Upper lobe of right lung (tissue), 1 donor: ENCODE measurements around the gene OR14I1. TPM values are rescaled to one million over a fixed set of nuclear protein-coding genes. Genes with fewer than 3 reads are reported as not detected.

Experiments
- ATAC-seq: fragments of 200-7000 bp; cut with Tn5 transposase; one replicate; pipeline ENCODE4 v1.9.1; 2020; ENCODE audit warnings: mild to moderate bottlenecking, moderate library complexity
- DNase-seq: peaks from one replicate; pipeline ENCODE4 v3.0.0-alpha.2; 2020
- H3K27ac ChIP-seq: fragments of 200-600 bp; one replicate; pipeline ENCODE4 v1.8.0; 2022
- H3K27me3 ChIP-seq: fragments of 200-600 bp; one replicate; pipeline ENCODE4 v1.8.0; 2022; ENCODE audit warnings: mild to moderate bottlenecking
- H3K36me3 ChIP-seq: fragments of 200-600 bp; one replicate; pipeline ENCODE4 v1.8.0; 2022
- H3K4me1 ChIP-seq: fragments of 200-600 bp; one replicate; pipeline ENCODE4 v1.8.0; 2022
- H3K4me3 ChIP-seq: fragments of 200-600 bp; one replicate; pipeline ENCODE4 v1.8.0; 2022; ENCODE audit warnings: mild to moderate bottlenecking
- H3K9me3 ChIP-seq: fragments of 200-600 bp; one replicate; pipeline ENCODE4 v1.8.0; 2022
- intact Hi-C: fragments of 100-400 bp; cut with DNase I; formaldehyde crosslinking; loops from one replicate; pipeline ENCODE4 v1.11.0; 2022
- total RNA-seq: library from RNA; stranded (reverse); fragmentation: NEBNext Ultra II Directional; extraction: Animal tissue kit (Norgen Biotek cat#: 25700); gene quantifications from one replicate; pipeline ENCODE4 v1.2.1, GENCODE V29; 2021
- TF ChIP-seq, protein P1 (sequence below): fragments of 200-600 bp; IDR thresholded peaks from one replicate; pipeline ENCODE4 v1.8.0; 2022; ENCODE audit warnings: antibody characterized with exemption
- donor health status: DM: no; HTN: yes; CAD: no; lungs with severe emphysema.

Gene OR14I1
- total RNA-seq, 1 donor from 2014 or later: not detected

DNA sequence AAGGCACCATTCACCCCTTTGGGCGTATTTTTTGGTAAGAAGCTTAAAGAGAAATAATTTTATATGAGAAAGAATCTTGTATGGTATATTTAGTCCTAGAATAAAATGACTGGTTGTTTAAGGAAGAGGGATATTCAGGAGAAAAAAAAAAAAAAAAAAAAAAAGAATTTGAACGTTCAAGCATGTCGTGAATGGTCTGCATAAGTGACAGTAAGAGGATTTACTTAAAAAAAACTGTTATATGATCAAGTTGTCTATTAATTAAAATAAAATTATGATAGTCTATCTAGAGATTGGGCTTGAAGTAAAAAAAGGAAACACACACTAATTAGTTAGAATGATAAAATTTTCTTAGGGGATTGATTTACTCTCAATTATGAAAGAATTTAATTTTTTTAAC is 11.7 kb upstream of the OR14I1 start:
- H3K27ac ChIP-seq: no peak overlapping the region
- H3K9me3 ChIP-seq: no peaks in the 10 kb centered on the region
- H3K4me1 ChIP-seq: no peaks in the 10 kb centered on the region
- intact Hi-C loops: no loop called here
- TF ChIP-seq, protein P1, sequence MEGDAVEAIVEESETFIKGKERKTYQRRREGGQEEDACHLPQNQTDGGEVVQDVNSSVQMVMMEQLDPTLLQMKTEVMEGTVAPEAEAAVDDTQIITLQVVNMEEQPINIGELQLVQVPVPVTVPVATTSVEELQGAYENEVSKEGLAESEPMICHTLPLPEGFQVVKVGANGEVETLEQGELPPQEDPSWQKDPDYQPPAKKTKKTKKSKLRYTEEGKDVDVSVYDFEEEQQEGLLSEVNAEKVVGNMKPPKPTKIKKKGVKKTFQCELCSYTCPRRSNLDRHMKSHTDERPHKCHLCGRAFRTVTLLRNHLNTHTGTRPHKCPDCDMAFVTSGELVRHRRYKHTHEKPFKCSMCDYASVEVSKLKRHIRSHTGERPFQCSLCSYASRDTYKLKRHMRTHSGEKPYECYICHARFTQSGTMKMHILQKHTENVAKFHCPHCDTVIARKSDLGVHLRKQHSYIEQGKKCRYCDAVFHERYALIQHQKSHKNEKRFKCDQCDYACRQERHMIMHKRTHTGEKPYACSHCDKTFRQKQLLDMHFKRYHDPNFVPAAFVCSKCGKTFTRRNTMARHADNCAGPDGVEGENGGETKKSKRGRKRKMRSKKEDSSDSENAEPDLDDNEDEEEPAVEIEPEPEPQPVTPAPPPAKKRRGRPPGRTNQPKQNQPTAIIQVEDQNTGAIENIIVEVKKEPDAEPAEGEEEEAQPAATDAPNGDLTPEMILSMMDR: no peak
- no peaks in the 10 kb centered on the region for H3K36me3 ChIP-seq
- ATAC-seq (no peak), DNase-seq (no peak)
- no peak overlapping the region for H3K4me3 ChIP-seq
- H3K27me3 ChIP-seq: no peaks in the 10 kb centered on the region

DNA sequence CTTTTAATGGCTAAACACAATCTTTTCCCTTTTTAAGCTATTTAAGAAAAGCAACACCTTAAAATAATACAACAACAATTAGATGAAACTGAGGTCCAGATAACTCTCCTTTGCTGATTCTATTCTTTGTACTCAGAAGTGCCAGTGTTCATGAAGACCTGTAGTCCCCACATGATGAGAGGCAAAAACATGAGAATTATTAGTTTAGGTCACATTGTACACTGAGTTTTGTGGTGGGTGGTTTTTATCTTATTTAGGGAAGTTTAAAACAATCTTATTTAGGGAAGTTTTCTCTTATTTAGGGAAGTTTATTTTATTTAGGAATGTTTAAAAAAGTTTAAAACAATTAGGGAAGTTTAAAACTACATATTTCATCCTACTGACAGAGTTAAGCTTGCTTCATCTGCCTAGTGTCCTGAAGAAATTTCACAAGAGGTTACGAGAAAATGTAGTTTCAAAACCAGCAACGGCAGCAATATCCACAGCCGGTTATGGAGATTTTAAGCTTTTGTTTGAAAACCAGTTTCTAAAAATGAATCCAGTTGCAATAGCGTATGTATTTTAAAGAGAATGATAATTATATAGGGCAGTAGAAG is 7.8 kb upstream of the OR14I1 start:
- intact Hi-C loops: no loop called here
- DNase-seq: no peak
- Histone ChIP-seq H3K27me3 (no peaks in the 10 kb centered on the region), H3K9me3 (no peaks in the 10 kb centered on the region), H3K27ac (no peak overlapping the region), H3K4me1 (no peaks in the 10 kb centered on the region), H3K36me3 (no peaks in the 10 kb centered on the region), H3K4me3 (no peak overlapping the region)
- TF ChIP-seq, protein P1: no peak
- ATAC-seq: peak; percentile 54

DNA sequence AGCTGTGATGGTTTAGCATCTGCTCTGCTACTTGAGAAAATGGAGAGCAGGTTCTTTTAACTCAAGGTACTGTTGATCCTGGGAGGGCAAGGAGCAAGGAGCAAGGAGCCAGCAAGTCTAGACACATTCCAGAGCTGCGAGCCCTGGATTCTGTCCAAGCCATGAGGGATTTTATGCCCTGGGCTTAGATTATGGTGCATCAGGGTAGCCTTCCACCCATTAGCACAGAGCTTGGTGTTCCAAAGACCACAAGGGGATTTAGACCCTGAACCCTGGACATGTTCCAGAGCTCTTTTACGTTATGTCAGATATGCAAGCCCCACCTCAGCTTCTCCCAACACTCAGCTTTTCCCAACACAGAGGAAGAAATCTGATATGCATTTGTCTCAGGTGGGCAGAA is 2.0 kb upstream of the OR14I1 start:
- H3K4me1 ChIP-seq: no peaks in the 10 kb centered on the region
- H3K27ac ChIP-seq: no peak overlapping the region
- no peak for ATAC-seq
- no peak for DNase-seq
- intact Hi-C loops: no loop called here
- TF ChIP-seq, protein P1: no peak
- H3K4me3 ChIP-seq: no peak overlapping the region
- H3K36me3 ChIP-seq: no peaks in the 10 kb centered on the region
- no peaks in the 10 kb centered on the region for H3K27me3 ChIP-seq
- H3K9me3 ChIP-seq: no peaks in the 10 kb centered on the region

DNA sequence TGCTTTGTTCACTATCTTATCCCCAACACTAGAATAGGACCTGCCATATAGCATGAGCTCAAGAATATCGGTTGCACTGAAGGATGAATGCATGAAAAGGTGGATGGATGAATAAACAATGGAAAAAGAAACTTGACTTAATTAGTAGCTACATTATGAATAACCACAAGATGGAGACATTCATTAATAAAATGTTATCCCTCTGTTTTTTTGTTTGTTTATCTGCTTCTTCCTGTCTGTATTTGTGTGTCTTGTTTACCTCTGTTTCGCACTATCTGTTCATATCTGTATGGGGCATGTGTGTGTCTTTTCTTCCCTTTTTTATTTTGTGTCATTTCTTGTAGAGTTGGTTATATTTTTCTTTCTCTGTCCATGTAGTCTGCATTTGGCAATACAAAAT is 1.1 kb upstream of the OR14I1 start:
- TF ChIP-seq, protein P1: peak; percentile 32
- Histone ChIP-seq H3K9me3 (no peaks in the 10 kb centered on the region), H3K4me3 (no peak overlapping the region), H3K27ac (no peak overlapping the region), H3K27me3 (no peaks in the 10 kb centered on the region), H3K4me1 (no peaks in the 10 kb centered on the region), H3K36me3 (no peaks in the 10 kb centered on the region)
- ATAC-seq: no peak
- intact Hi-C loops: no loop called here
- DNase-seq: no peak

DNA sequence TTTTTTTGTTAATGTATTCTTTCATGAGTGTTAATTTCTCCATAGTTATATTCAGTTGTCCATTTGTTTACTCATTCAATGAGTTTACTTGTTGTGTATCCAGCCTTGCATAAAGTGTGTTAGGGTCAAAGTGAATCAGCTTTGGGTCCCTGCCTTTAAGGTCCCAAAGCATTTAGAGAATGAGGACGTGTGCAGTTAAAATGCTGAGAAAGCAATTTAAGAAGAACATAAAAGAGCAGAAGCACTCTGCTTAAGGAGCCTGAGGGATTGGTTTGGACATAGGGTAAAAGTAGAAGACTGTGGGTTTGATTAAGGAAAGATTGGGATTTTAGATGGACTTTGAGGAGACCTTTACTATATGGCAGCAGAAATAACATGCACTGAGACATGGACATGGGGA is 3.5 kb downstream of the OR14I1 start:
- no peak overlapping the region for H3K27ac ChIP-seq
- intact Hi-C loops: no loop called here
- H3K4me1 ChIP-seq: no peaks in the 10 kb centered on the region
- no peaks in the 10 kb centered on the region for H3K9me3 ChIP-seq
- ATAC-seq: no peak
- H3K4me3 ChIP-seq: no peak overlapping the region
- H3K27me3 ChIP-seq: no peaks in the 10 kb centered on the region
- H3K36me3 ChIP-seq: no peaks in the 10 kb centered on the region
- DNase-seq: no peak
- TF ChIP-seq, protein P1: no peak

DNA sequence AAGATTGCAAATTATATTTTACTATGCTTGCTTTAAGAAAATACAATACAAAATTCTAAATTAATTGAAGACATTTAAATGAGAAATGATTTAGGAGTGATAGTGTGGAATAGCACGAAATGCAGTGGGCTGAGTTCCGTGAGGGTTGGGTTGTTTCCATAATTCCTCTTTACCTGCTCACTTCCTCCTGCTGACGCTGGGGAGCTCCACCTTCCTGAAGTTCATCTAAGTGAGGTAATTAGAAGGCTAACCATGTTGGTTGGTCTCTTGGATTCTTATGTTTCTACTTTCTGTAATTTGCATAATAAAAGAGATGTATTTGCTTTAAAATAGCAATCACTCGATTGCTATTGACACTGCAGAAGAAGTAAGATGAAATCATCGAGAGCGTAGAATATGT is 4.7 kb downstream of the OR14I1 start:
- Histone ChIP-seq H3K9me3 (no peaks in the 10 kb centered on the region), H3K27ac (no peak overlapping the region), H3K4me1 (no peaks in the 10 kb centered on the region), H3K27me3 (no peaks in the 10 kb centered on the region), H3K36me3 (no peaks in the 10 kb centered on the region), H3K4me3 (no peak overlapping the region)
- intact Hi-C loops: no loop called here
- TF ChIP-seq, protein P1: no peak
- ATAC-seq: no peak
- DNase-seq: no peak
